ENCODE data around the gene VWA8.

Gene VWA8

GRCh38 chr13:41802684-41803444 is 158.0 kb downstream of the VWA8 start:
- DNase-seq (ENCODE audit: low spot score) = no peak

GRCh38 chr13:41802043-41802683 is 158.7 kb downstream of the VWA8 start:
- no peak for DNase-seq (ENCODE audit: low spot score)

GRCh38 chr13:41791056-41791455 is 169.9 kb downstream of the VWA8 start:
- no peak for DNase-seq (ENCODE audit: low spot score)

GRCh38 chr13:41788552-41788951 is 172.4 kb downstream of the VWA8 start:
- no peak for DNase-seq (ENCODE audit: low spot score)

GRCh38 chr13:41785402-41786172 is 175.3 kb downstream of the VWA8 start:
- DNase-seq (ENCODE audit: low spot score) = no peak

GRCh38 chr13:41782086-41782485 is 178.8 kb downstream of the VWA8 start:
- DNase-seq (ENCODE audit: low spot score) = no peak

GRCh38 chr13:41780715-41781706 is 179.9 kb downstream of the VWA8 start:
- no peak for DNase-seq (ENCODE audit: low spot score)

GRCh38 chr13:41775251-41775650 is 185.7 kb downstream of the VWA8 start:
- no peak for DNase-seq (ENCODE audit: low spot score)

GRCh38 chr13:41774605-41775218 is 186.2 kb downstream of the VWA8 start:
- no peak for DNase-seq (ENCODE audit: low spot score)

- no peak for DNase-seq (ENCODE audit: low spot score)
Observed at GRCh38 chr13:41767801-41768200, 193.1 kb downstream of the VWA8 start.

- DNase-seq (ENCODE audit: low spot score) = no peak
Observed at GRCh38 chr13:41766439-41766838, 194.5 kb downstream of the VWA8 start.

GRCh38 chr13:41765813-41766212 is 195.1 kb downstream of the VWA8 start:
- no peak for DNase-seq (ENCODE audit: low spot score)

- no peak for DNase-seq (ENCODE audit: low spot score)
Observed at GRCh38 chr13:41765020-41765419, 195.9 kb downstream of the VWA8 start.

- DNase-seq (ENCODE audit: low spot score) = no peak
Observed at GRCh38 chr13:41764558-41764957, 196.4 kb downstream of the VWA8 start.

- DNase-seq (ENCODE audit: low spot score) = no peak
Observed at GRCh38 chr13:41763782-41764181, 197.1 kb downstream of the VWA8 start.

- no peak for DNase-seq (ENCODE audit: low spot score)
Observed at GRCh38 chr13:41762796-41763195, 198.1 kb downstream of the VWA8 start.

- DNase-seq (ENCODE audit: low spot score) = peak; percentile 37
Observed at GRCh38 chr13:41756198-41756880, 204.6 kb downstream of the VWA8 start.

GRCh38 chr13:41751734-41752445 is 209.0 kb downstream of the VWA8 start:
- DNase-seq (ENCODE audit: low spot score) = no peak

GRCh38 chr13:41751277-41751676 is 209.6 kb downstream of the VWA8 start:
- no peak for DNase-seq (ENCODE audit: low spot score)

GRCh38 chr13:41746259-41746658 is 214.7 kb downstream of the VWA8 start:
- no peak for DNase-seq (ENCODE audit: low spot score)

All from NAMALWA (cell line).